ENCODE measurements around the gene MAML3.

Gene MAML3

GRCh38 chr4:139846766-139847165 lies 307.2 kb downstream of the MAML3 start:
- Mint-ChIP-seq H3K4me3 (no peak overlapping the region), H3K27me3 (ENCODE audit: low read depth) (peaks cover 33% of the 10 kb centered on the region), H3K4me1 (ENCODE audit: low read depth) (peaks cover 3% of the 10 kb centered on the region), H3K36me3 (ENCODE audit: low read depth) (no peaks in the 10 kb centered on the region), H3K27ac (no peak overlapping the region), H3K9me3 (no peaks in the 10 kb centered on the region)

GRCh38 chr4:139845453-139846093 lies 308.4 kb downstream of the MAML3 start:
- Mint-ChIP-seq H3K27ac (no peak overlapping the region), H3K27me3 (ENCODE audit: low read depth) (peaks cover 33% of the 10 kb centered on the region), H3K4me1 (ENCODE audit: low read depth) (peaks cover 3% of the 10 kb centered on the region), H3K4me3 (no peak overlapping the region), H3K36me3 (ENCODE audit: low read depth) (no peaks in the 10 kb centered on the region), H3K9me3 (no peaks in the 10 kb centered on the region)

- Mint-ChIP-seq H3K27me3 (ENCODE audit: low read depth) (peaks cover 33% of the 10 kb centered on the region), H3K9me3 (no peaks in the 10 kb centered on the region), H3K27ac (no peak overlapping the region)
Observed at GRCh38 chr4:139844459-139845036, 309.4 kb downstream of the MAML3 start.

GRCh38 chr4:139844057-139844456 lies 309.9 kb downstream of the MAML3 start:
- no peak overlapping the region for H3K4me3 Mint-ChIP-seq
- H3K27ac Mint-ChIP-seq = no peak overlapping the region
- no peaks in the 10 kb centered on the region for H3K9me3 Mint-ChIP-seq
- H3K27me3 Mint-ChIP-seq (ENCODE audit: low read depth) = peaks cover 28% of the 10 kb centered on the region
- H3K4me1 Mint-ChIP-seq (ENCODE audit: low read depth) = peaks cover 3% of the 10 kb centered on the region
- no peaks in the 10 kb centered on the region for H3K36me3 Mint-ChIP-seq (ENCODE audit: low read depth)

More at GRCh38 chr4:139844459-139845036, 309.4 kb downstream of the MAML3 start:
- H3K4me1 Mint-ChIP-seq (ENCODE audit: low read depth) = peaks cover 3% of the 10 kb centered on the region
- H3K36me3 Mint-ChIP-seq (ENCODE audit: low read depth) = no peaks in the 10 kb centered on the region
- H3K4me3 Mint-ChIP-seq = no peak overlapping the region

GRCh38 chr4:139843641-139844040 lies 310.3 kb downstream of the MAML3 start:
- Mint-ChIP-seq H3K4me1 (ENCODE audit: low read depth) (peaks cover 3% of the 10 kb centered on the region), H3K27me3 (ENCODE audit: low read depth) (peaks cover 25% of the 10 kb centered on the region), H3K27ac (no peak overlapping the region), H3K9me3 (no peaks in the 10 kb centered on the region), H3K4me3 (no peak overlapping the region), H3K36me3 (ENCODE audit: low read depth) (no peaks in the 10 kb centered on the region)

GRCh38 chr4:139841464-139842195 lies 312.4 kb downstream of the MAML3 start:
- Mint-ChIP-seq H3K36me3 (ENCODE audit: low read depth) (no peaks in the 10 kb centered on the region), H3K27ac (no peak overlapping the region), H3K27me3 (ENCODE audit: low read depth) (peaks cover 11% of the 10 kb centered on the region), H3K4me1 (ENCODE audit: low read depth) (peaks cover 3% of the 10 kb centered on the region), H3K4me3 (no peak overlapping the region), H3K9me3 (no peaks in the 10 kb centered on the region)

GRCh38 chr4:139840773-139841172 lies 313.2 kb downstream of the MAML3 start:
- Mint-ChIP-seq H3K4me1 (ENCODE audit: low read depth) (peaks cover 3% of the 10 kb centered on the region), H3K4me3 (no peak overlapping the region), H3K27me3 (ENCODE audit: low read depth) (peaks cover 9% of the 10 kb centered on the region), H3K9me3 (no peaks in the 10 kb centered on the region), H3K36me3 (ENCODE audit: low read depth) (no peaks in the 10 kb centered on the region), H3K27ac (no peak overlapping the region)

- Mint-ChIP-seq H3K27ac (no peak overlapping the region), H3K27me3 (ENCODE audit: low read depth) (no peaks in the 10 kb centered on the region), H3K9me3 (no peaks in the 10 kb centered on the region), H3K4me3 (no peak overlapping the region), H3K36me3 (ENCODE audit: low read depth) (no peaks in the 10 kb centered on the region), H3K4me1 (ENCODE audit: low read depth) (no peaks in the 10 kb centered on the region)
Observed at GRCh38 chr4:139839403-139840031, 314.5 kb downstream of the MAML3 start.

- Mint-ChIP-seq H3K27me3 (ENCODE audit: low read depth) (no peaks in the 10 kb centered on the region), H3K4me1 (ENCODE audit: low read depth) (no peaks in the 10 kb centered on the region), H3K9me3 (no peaks in the 10 kb centered on the region), H3K4me3 (no peak overlapping the region), H3K27ac (no peak overlapping the region), H3K36me3 (ENCODE audit: low read depth) (no peaks in the 10 kb centered on the region)
Observed at GRCh38 chr4:139838811-139839210, 315.2 kb downstream of the MAML3 start.

- Mint-ChIP-seq H3K36me3 (ENCODE audit: low read depth) (no peaks in the 10 kb centered on the region), H3K27ac (no peak overlapping the region), H3K4me1 (ENCODE audit: low read depth) (no peaks in the 10 kb centered on the region), H3K9me3 (no peaks in the 10 kb centered on the region), H3K4me3 (no peak overlapping the region), H3K27me3 (ENCODE audit: low read depth) (no peaks in the 10 kb centered on the region)
Observed at GRCh38 chr4:139834981-139835391, 319.0 kb downstream of the MAML3 start.

- Mint-ChIP-seq H3K9me3 (no peaks in the 10 kb centered on the region), H3K4me3 (no peak overlapping the region), H3K27ac (no peak overlapping the region), H3K36me3 (ENCODE audit: low read depth) (no peaks in the 10 kb centered on the region), H3K27me3 (ENCODE audit: low read depth) (no peaks in the 10 kb centered on the region), H3K4me1 (ENCODE audit: low read depth) (no peaks in the 10 kb centered on the region)
Observed at GRCh38 chr4:139834226-139834662, 319.7 kb downstream of the MAML3 start.

- no peak overlapping the region for H3K4me3 Mint-ChIP-seq
- H3K36me3 Mint-ChIP-seq (ENCODE audit: low read depth) = no peaks in the 10 kb centered on the region
- no peak overlapping the region for H3K27ac Mint-ChIP-seq
- H3K4me1 Mint-ChIP-seq (ENCODE audit: low read depth) = no peaks in the 10 kb centered on the region
- H3K27me3 Mint-ChIP-seq (ENCODE audit: low read depth) = no peaks in the 10 kb centered on the region
- no peaks in the 10 kb centered on the region for H3K9me3 Mint-ChIP-seq
Observed at GRCh38 chr4:139833151-139833910, 320.7 kb downstream of the MAML3 start.

- no peak overlapping the region for H3K4me3 Mint-ChIP-seq
- H3K27ac Mint-ChIP-seq = no peak overlapping the region
- peaks cover 6% of the 10 kb centered on the region for H3K27me3 Mint-ChIP-seq (ENCODE audit: low read depth)
- no peaks in the 10 kb centered on the region for H3K4me1 Mint-ChIP-seq (ENCODE audit: low read depth)
- H3K9me3 Mint-ChIP-seq = no peaks in the 10 kb centered on the region
- H3K36me3 Mint-ChIP-seq (ENCODE audit: low read depth) = no peaks in the 10 kb centered on the region
Observed at GRCh38 chr4:139828966-139829664, 324.9 kb downstream of the MAML3 start.

- Mint-ChIP-seq H3K4me3 (no peak overlapping the region), H3K36me3 (ENCODE audit: low read depth) (no peaks in the 10 kb centered on the region), H3K27me3 (ENCODE audit: low read depth) (peaks cover 6% of the 10 kb centered on the region), H3K9me3 (no peaks in the 10 kb centered on the region), H3K27ac (no peak overlapping the region), H3K4me1 (ENCODE audit: low read depth) (no peaks in the 10 kb centered on the region)
Observed at GRCh38 chr4:139826426-139826825, 327.6 kb downstream of the MAML3 start.
